PC-9 (cell line): ENCODE measurements around the gene CLCN6.

ENCODE experiments used
- CTCF ChIP-seq: fragments of 200-600 bp; sonication (generic); conservative IDR thresholded peaks from 2 replicates; pipeline ENCODE4 v1.6.1; 2017; ENCODE audit warnings: mixed run types, antibody characterized with exemption, mild to moderate bottlenecking, moderate library complexity
- EZH2 ChIP-seq: fragments of 200-600 bp; sonication (generic); IDR thresholded peaks from 2 replicates; pipeline ENCODE4 v1.8.0; 2017; ENCODE audit warnings: antibody characterized with exemption, low read depth

DNA sequence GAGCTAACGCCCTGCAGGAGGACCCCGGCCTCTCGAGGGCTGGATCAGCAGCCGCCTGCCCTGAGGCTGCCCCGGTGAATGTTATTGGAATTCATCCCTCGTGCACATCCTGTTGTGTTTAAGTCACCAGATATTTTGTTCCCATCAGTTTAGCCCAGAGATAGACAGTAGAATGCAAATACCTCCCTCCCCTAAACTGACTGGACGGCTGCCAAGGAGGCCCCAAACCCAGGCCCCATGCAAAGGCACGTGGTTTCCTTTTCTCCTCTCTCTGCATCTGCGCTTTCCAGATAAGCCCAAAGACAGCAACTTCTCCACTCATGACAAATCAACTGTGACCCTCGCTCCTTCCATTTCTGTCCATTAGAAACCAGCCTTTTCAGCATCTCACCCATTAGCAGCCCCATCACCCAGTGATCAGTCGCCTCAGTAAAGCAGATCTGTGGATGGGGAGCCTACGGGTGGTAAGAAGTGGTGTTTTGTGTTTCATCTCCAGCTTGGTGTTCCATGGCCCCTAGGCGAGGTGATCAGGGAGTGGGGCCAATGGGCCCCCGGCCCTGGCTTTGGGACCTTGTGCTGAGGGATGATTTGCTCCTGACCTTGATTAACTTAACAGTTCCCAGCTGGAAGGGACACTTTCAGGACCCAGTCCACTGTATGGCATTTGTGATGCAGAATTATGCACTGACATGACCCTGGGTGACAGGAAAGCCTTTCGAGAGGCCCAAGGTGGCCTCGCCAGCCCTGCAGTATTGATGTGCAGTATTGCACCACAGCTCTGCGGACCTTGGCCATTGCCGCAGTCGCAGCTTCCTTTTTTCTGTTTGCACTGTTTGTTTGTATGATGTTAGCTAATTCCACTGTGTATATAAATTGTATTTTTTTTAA is 36.4 kb downstream of the CLCN6 start:
- TF ChIP-seq CTCF (no peak), EZH2 (no peak)
